SU-DHL-6 (cell line): ENCODE measurements around the gene EPB41L4A.

Source experiments
- H2AFZ ChIP-seq: fragments of 200-600 bp; sonication (generic); 2 replicates; pipeline ENCODE4 v1.6.1; 2014; ENCODE audit warnings: low read depth, mild to moderate bottlenecking, moderate library complexity, mixed read lengths, antibody characterized with exemption, low read length; ENCODE audit not compliant: severe bottlenecking
- H3F3A ChIP-seq: fragments of 200-600 bp; shearing (Covaris generic); 2 replicates; pipeline ENCODE4 v1.6.0; 2016; ENCODE audit warnings: antibody characterized with exemption, mild to moderate bottlenecking; ENCODE audit not compliant: insufficient read depth
- H3K27ac ChIP-seq: fragments of 200-600 bp; sonication (generic); 2 replicates; pipeline ENCODE4 v1.5.1; 2016; ENCODE audit warnings: low read depth, mild to moderate bottlenecking, low read length, moderate library complexity, mixed read lengths
- H3K27me3 ChIP-seq: fragments of 200-600 bp; sonication (generic), shearing (Covaris generic); 2 replicates; pipeline ENCODE4 v1.6.0; 2014; ENCODE audit warnings: mild to moderate bottlenecking, low read length
- H3K36me3 ChIP-seq: fragments of 200-600 bp; sonication (generic); 2 replicates; pipeline ENCODE4 v1.6.1; 2014; ENCODE audit warnings: mild to moderate bottlenecking, low read length, mixed read lengths
- H3K4me2 ChIP-seq: fragments of 300-600, 200-600 bp; shearing (Covaris generic), sonication (generic); 2 replicates; pipeline ENCODE4 v1.6.0; 2014; ENCODE audit warnings: low read length, low read depth, mild to moderate bottlenecking; ENCODE audit not compliant: poor library complexity, severe bottlenecking
- H3K4me3 ChIP-seq: fragments of 200-600 bp; sonication (generic); 2 replicates; pipeline ENCODE4 v1.5.1; 2014; ENCODE audit warnings: antibody characterized with exemption, low read length, mild to moderate bottlenecking, mixed read lengths; ENCODE audit not compliant: insufficient read depth, poor library complexity, severe bottlenecking
- H3K79me2 ChIP-seq: fragments of 200-600 bp; sonication (generic); 2 replicates; pipeline ENCODE4 v1.6.1; 2014; ENCODE audit warnings: mild to moderate bottlenecking, low read length, moderate library complexity; ENCODE audit not compliant: insufficient read depth
- H3K9ac ChIP-seq: fragments of 200-600 bp; sonication (generic); 2 replicates; pipeline ENCODE4 v1.7.0; 2014; ENCODE audit warnings: mild to moderate bottlenecking, low read length
- H3K9me2 ChIP-seq: fragments of 200-600 bp; sonication (generic); replicated peaks from 2 replicates; pipeline ENCODE4 v1.6.1; 2014; ENCODE audit warnings: low read length; ENCODE audit not compliant: insufficient read depth
- H3K9me3 ChIP-seq: fragments of 200-600 bp; sonication (generic); 2 replicates; pipeline ENCODE4 v1.6.1; 2014; ENCODE audit warnings: low read length, mixed read lengths; ENCODE audit not compliant: insufficient read depth
- H4K20me1 ChIP-seq: fragments of 200-600 bp; sonication (generic); 2 replicates; pipeline ENCODE4 v1.6.1; 2014; ENCODE audit warnings: low read depth, mild to moderate bottlenecking, antibody characterized with exemption, low read length, moderate library complexity, mixed read lengths
- EZH2phosphoT487 ChIP-seq: fragments of 200-600 bp; sonication (generic), shearing (Covaris generic); conservative IDR thresholded peaks from 2 replicates; pipeline ENCODE4 v1.6.1; 2018; ENCODE audit warnings: mild to moderate bottlenecking, antibody characterized with exemption, low read length, moderate library complexity, mixed read lengths
- TF ChIP-seq, protein P1 (sequence below): fragments of 200-600 bp; sonication (generic); IDR thresholded peaks from one replicate; pipeline ENCODE4 v1.5.1; 2017; ENCODE audit warnings: antibody characterized with exemption, mild to moderate bottlenecking, low read length, moderate library complexity; ENCODE audit not compliant: insufficient read depth, poor library complexity, severe bottlenecking

Gene EPB41L4A

DNA sequence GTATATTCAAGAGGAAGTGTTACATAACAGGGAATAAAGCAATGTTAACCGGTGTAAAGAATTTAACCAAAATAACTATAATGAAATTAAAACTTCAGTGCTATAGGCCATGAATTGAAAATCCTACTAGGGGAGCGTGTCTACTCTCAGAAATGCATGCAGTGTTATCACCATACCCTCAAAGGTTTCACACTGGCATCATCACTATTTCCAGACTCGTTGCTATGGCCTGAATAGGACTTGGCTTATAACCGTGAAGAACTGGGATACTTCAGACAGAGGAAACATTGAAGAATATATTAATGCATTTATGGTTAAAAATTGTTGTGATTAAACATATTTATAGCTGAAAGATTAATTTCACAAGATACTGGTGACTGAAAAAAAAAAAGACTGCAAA lies 154.9 kb downstream of the EPB41L4A start:
- no peak for TF ChIP-seq EZH2phosphoT487
- TF ChIP-seq, protein P1, sequence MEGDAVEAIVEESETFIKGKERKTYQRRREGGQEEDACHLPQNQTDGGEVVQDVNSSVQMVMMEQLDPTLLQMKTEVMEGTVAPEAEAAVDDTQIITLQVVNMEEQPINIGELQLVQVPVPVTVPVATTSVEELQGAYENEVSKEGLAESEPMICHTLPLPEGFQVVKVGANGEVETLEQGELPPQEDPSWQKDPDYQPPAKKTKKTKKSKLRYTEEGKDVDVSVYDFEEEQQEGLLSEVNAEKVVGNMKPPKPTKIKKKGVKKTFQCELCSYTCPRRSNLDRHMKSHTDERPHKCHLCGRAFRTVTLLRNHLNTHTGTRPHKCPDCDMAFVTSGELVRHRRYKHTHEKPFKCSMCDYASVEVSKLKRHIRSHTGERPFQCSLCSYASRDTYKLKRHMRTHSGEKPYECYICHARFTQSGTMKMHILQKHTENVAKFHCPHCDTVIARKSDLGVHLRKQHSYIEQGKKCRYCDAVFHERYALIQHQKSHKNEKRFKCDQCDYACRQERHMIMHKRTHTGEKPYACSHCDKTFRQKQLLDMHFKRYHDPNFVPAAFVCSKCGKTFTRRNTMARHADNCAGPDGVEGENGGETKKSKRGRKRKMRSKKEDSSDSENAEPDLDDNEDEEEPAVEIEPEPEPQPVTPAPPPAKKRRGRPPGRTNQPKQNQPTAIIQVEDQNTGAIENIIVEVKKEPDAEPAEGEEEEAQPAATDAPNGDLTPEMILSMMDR = no peak
- Histone ChIP-seq H3K36me3 (no peaks in the 10 kb centered on the region), H4K20me1 (no peaks in the 10 kb centered on the region), H3K4me2 (no peak overlapping the region), H3F3A (no peaks in the 10 kb centered on the region), H3K27me3 (no peaks in the 10 kb centered on the region), H3K9ac (no peak overlapping the region), H2AFZ (no peak overlapping the region), H3K4me3 (no peak overlapping the region), H3K9me3 (no peaks in the 10 kb centered on the region), H3K9me2 (no peaks in the 10 kb centered on the region), H3K79me2 (no peaks in the 10 kb centered on the region), H3K27ac (no peak overlapping the region)

DNA sequence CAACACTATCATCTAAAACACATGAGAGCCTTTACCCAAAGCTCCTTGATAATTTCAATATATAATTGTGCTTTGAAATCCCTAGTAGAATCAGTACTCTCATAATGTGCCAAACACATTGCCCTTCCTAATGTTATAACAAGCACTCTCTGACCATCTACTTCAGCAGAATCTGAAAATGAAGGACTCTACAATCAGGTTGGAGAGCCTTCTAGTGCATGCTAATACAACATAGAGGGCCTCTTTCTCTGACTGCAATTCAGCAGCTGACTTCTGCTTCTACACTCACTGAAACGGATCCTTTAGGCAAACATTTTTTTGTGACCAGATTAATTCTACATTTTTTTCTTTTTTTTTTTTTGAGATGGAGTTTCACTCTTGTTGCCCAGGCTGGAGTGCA lies 155.6 kb downstream of the EPB41L4A start:
- Histone ChIP-seq H3K27me3 (no peaks in the 10 kb centered on the region), H2AFZ (no peak overlapping the region), H3K4me3 (no peak overlapping the region), H3K79me2 (no peaks in the 10 kb centered on the region), H3K27ac (no peak overlapping the region), H3K9me2 (no peaks in the 10 kb centered on the region), H3K4me2 (no peak overlapping the region), H3F3A (no peaks in the 10 kb centered on the region), H3K36me3 (no peaks in the 10 kb centered on the region), H3K9me3 (no peaks in the 10 kb centered on the region), H4K20me1 (no peaks in the 10 kb centered on the region), H3K9ac (no peak overlapping the region)
- no peak for TF ChIP-seq EZH2phosphoT487
- TF ChIP-seq, protein P1 = no peak

DNA sequence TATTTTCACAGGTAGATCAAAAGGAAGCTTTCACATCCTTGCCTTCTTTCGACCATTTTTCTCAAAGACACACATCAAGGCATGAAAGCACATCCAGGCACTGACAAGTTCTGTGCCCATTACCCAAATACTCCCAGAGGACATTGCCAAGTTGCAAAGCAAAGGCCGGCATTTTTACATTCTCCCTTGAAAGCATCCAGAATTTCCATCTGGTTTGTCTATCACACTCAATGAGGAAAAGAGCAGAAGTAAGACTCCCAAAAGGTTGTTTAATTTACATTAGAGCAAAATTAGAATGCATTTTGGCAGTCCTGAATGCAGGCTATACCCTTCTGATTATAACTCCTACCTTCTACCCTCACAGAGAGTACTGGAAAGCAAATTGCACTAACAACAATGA lies 160.5 kb downstream of the EPB41L4A start:
- no peaks in the 10 kb centered on the region for H3K36me3 ChIP-seq
- no peak for TF ChIP-seq EZH2phosphoT487
- TF ChIP-seq, protein P1 = no peak
- H4K20me1 ChIP-seq = no peaks in the 10 kb centered on the region
- H3K27me3 ChIP-seq = no peaks in the 10 kb centered on the region
- H3K9ac ChIP-seq = no peak overlapping the region
- H3F3A ChIP-seq = no peaks in the 10 kb centered on the region
- no peak overlapping the region for H3K27ac ChIP-seq
- no peaks in the 10 kb centered on the region for H3K9me3 ChIP-seq
- H3K9me2 ChIP-seq = no peaks in the 10 kb centered on the region
- no peaks in the 10 kb centered on the region for H3K79me2 ChIP-seq
- H3K4me3 ChIP-seq = no peak overlapping the region
- no peak overlapping the region for H2AFZ ChIP-seq
- H3K4me2 ChIP-seq = no peak overlapping the region

DNA sequence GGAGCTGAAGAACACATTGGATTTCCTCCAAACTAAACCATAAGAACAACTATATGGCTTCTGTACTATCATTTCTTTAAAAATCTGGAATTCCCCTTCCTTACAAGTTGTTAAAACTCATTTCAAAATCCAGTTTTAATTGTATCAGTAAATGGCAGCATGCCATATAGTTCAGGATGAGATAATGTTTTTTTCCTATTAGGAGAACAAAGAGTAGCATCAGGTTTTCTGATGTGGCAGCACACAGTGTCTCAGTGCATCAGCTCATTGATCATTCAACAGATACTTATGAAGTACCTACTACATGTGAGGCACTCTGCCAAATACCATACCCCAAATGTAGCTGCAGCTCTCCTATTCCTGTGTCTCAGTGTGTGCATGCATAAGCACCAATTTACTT lies 161.1 kb downstream of the EPB41L4A start:
- Histone ChIP-seq H3K4me3 (no peak overlapping the region), H3K9me2 (no peaks in the 10 kb centered on the region), H3K36me3 (no peaks in the 10 kb centered on the region), H4K20me1 (no peaks in the 10 kb centered on the region), H3K4me2 (no peak overlapping the region), H3K27ac (no peak overlapping the region), H2AFZ (no peak overlapping the region), H3K27me3 (no peaks in the 10 kb centered on the region), H3K79me2 (no peaks in the 10 kb centered on the region), H3K9ac (no peak overlapping the region), H3F3A (no peaks in the 10 kb centered on the region), H3K9me3 (no peaks in the 10 kb centered on the region)
- TF ChIP-seq EZH2phosphoT487 = no peak
- TF ChIP-seq, protein P1 = no peak
